DOHH2 (cell line): ENCODE results near the gene TMEM45A.

Experiments
- CTCF ChIP-seq: fragments of 200-600 bp; sonication (generic); IDR thresholded peaks from one replicate; pipeline ENCODE4 v1.5.1; 2014; ENCODE audit warnings: antibody characterized with exemption, mild to moderate bottlenecking, low read depth, low read length; ENCODE audit not compliant: poor library complexity, severe bottlenecking
- EZH2phosphoT487 ChIP-seq: fragments of 200-600 bp; sonication (generic); IDR thresholded peaks from 2 replicates; pipeline ENCODE4 v1.6.1; 2017; ENCODE audit warnings: borderline replicate concordance, mild to moderate bottlenecking, antibody characterized with exemption, low read length, moderate library complexity, mixed read lengths

DNA sequence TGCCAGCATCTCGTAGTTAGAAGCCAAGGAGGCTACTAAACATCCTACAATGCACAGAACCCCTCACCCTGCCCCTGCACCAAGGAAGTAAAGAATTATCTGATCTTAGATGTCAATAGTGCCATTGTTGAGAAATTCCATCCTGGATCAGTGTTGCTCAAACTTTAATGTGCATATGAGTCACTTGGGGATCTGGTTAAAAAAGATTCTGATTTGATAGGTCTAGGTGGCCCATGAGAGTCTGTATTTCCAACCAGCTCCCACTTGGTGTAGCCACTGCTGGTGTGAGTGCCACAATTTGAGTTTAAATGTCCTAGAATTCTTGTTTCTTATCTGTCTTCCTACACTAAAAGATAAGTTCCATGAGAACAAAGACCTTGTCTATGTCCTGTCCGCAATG is 43.7 kb downstream of the TMEM45A start:
- TF ChIP-seq CTCF: no peak
- TF ChIP-seq EZH2phosphoT487: no peak
